ENCODE measurements around the gene HNRNPU.

Gene HNRNPU

GRCh38 chr1:244843148-244843978 lies 21.0 kb downstream of the HNRNPU start:
- DNase-seq (ENCODE audit: low read depth), result no peak
- TF ChIP-seq, protein P1, sequence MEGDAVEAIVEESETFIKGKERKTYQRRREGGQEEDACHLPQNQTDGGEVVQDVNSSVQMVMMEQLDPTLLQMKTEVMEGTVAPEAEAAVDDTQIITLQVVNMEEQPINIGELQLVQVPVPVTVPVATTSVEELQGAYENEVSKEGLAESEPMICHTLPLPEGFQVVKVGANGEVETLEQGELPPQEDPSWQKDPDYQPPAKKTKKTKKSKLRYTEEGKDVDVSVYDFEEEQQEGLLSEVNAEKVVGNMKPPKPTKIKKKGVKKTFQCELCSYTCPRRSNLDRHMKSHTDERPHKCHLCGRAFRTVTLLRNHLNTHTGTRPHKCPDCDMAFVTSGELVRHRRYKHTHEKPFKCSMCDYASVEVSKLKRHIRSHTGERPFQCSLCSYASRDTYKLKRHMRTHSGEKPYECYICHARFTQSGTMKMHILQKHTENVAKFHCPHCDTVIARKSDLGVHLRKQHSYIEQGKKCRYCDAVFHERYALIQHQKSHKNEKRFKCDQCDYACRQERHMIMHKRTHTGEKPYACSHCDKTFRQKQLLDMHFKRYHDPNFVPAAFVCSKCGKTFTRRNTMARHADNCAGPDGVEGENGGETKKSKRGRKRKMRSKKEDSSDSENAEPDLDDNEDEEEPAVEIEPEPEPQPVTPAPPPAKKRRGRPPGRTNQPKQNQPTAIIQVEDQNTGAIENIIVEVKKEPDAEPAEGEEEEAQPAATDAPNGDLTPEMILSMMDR (IDR thresholded peaks at IDR 0.05; ENCODE audit: control insufficient read depth, insufficient read depth, low read depth, low read length, missing control alignments), result no peak
- H3K4me3 ChIP-seq (ENCODE audit: control insufficient read depth, low read depth, low read length), result no peak overlapping the region

DNA sequence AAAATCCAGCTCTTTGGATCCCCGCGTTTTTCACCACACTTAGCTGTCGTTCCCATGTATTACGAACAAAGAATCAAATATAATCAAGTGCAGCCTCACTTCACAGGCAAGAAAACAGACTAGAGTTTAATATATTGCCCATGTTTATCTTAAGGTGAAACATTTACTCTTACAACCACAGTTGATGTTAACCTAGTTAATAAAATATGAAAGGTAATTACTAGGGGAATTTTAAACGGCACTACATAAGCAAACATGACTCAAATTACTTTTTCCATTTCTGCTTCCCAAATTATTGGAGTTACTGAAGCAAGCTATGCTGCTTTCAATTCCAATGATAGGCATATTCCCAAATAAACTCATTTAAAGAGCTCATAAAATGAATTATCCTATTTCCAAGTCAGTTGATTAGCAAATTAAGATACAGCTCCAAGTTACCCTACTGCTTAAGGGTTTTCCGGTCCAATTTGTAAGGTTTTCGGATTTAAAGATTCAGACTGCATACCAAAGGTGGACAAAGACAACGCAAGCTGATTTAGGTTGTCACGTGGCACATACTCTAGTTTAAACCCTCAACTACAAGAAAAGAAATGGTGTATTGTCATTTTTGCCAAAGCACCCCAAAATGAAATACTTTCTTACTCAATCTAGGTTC lies 22.9 kb downstream of the HNRNPU start:
- TF ChIP-seq, protein P1 (IDR thresholded peaks at IDR 0.05; ENCODE audit: control insufficient read depth, insufficient read depth, low read depth, low read length, missing control alignments), result no peak
- DNase-seq (ENCODE audit: low read depth), result no peak
- H3K4me3 ChIP-seq (ENCODE audit: control insufficient read depth, low read depth, low read length), result no peak overlapping the region

GRCh38 chr1:244840219-244840794 lies 24.0 kb downstream of the HNRNPU start:
- TF ChIP-seq, protein P1 (IDR thresholded peaks at IDR 0.05; ENCODE audit: control insufficient read depth, insufficient read depth, low read depth, low read length, missing control alignments), result no peak
- DNase-seq (ENCODE audit: low read depth), result no peak
- H3K4me3 ChIP-seq (ENCODE audit: control insufficient read depth, low read depth, low read length), result no peak overlapping the region

- TF ChIP-seq, protein P1 (IDR thresholded peaks at IDR 0.05; ENCODE audit: control insufficient read depth, insufficient read depth, low read depth, low read length, missing control alignments), result no peak
- DNase-seq (ENCODE audit: low read depth), result no peak
- no peak overlapping the region for H3K4me3 ChIP-seq (ENCODE audit: control insufficient read depth, low read depth, low read length)
Measured at GRCh38 chr1:244839656-244840055, 24.7 kb downstream of the HNRNPU start.

DNA sequence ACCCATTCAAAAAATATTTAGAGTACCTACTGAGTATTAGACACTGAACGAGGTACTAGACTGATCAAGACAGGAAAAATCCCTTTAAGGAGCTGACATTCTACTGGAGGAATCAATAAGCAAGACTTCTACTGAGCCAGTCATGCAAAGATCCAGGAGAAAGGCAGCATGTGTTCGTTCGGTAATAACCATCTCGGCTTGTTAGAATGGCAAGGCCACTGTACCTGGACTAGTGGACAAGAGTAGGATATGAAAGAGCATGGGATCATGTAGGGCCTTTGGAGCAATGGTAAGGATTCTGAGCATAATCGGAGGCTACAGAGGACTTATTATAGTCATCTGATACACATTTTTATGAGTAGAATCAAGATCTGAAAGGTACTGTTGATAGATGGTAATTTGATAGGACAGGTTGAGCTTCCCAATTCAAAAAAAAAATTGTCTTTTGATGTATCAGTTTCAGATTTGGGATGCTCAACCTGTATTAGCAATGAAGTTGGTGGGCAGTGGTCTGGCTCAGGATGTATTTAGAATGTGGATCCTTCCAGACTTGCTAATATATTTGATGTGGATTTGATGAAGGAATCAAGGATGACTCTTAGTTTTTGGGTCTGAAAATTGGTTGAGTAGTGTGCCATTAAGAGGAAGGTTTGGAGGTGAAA lies 26.6 kb downstream of the HNRNPU start:
- no peak overlapping the region for H3K4me3 ChIP-seq (ENCODE audit: control insufficient read depth, low read depth, low read length)
- no peak for DNase-seq (ENCODE audit: low read depth)

GRCh38 chr1:244836584-244836983 lies 27.8 kb downstream of the HNRNPU start:
- H3K4me3 ChIP-seq (ENCODE audit: control insufficient read depth, low read depth, low read length), result peak overlapping the region; percentile 67
- TF ChIP-seq, protein P1 (IDR thresholded peaks at IDR 0.05; ENCODE audit: control insufficient read depth, insufficient read depth, low read depth, low read length, missing control alignments), result no peak
- no peak for DNase-seq (ENCODE audit: low read depth)

More for the DNA sequence above, 26.6 kb downstream of the HNRNPU start:
- TF ChIP-seq, protein P1 (IDR thresholded peaks at IDR 0.05; ENCODE audit: control insufficient read depth, insufficient read depth, low read depth, low read length, missing control alignments), result no peak

All from AG09309 (cell line).